Parathyroid adenoma (tissue), 2 donors: ENCODE measurements around the gene PLEKHG7.

Source experiments
- H2AFZ ChIP-seq: fragments of 300-600 bp; sonication (generic); one replicate; pipeline ENCODE4 v1.7.0; 2017; ENCODE audit warnings: antibody characterized with exemption, mild to moderate bottlenecking
- H3K27ac ChIP-seq: fragments of 300-600 bp; sonication (generic); one replicate; pipeline ENCODE4 v1.7.0; 2017
- H3K27me3 ChIP-seq: fragments of 300-600 bp; sonication (generic); one replicate; pipeline ENCODE4 v1.7.0; 2017; ENCODE audit warnings: low read length; ENCODE audit not compliant: control insufficient read depth, insufficient read depth
- H3K36me3 ChIP-seq: fragments of 300-600 bp; sonication (generic); one replicate; pipeline ENCODE4 v1.7.0; 2017; ENCODE audit warnings: low read length; ENCODE audit not compliant: control insufficient read depth, insufficient read depth
- H3K4me1 ChIP-seq: fragments of 300-600 bp; sonication (generic); one replicate; pipeline ENCODE4 v1.7.0; 2017; ENCODE audit warnings: control low read depth
- H3K4me2 ChIP-seq: fragments of 300-600 bp; sonication (generic); one replicate; pipeline ENCODE4 v1.7.0; 2017; ENCODE audit warnings: low read length
- H3K4me3 ChIP-seq: fragments of 300-600 bp; sonication (generic); one replicate; pipeline ENCODE4 v1.7.0; 2017; ENCODE audit warnings: low read depth, low read length
- H3K79me2 ChIP-seq: fragments of 300-600 bp; sonication (generic); one replicate; pipeline ENCODE4 v1.7.0; 2017; ENCODE audit warnings: control low read depth
- H3K9ac ChIP-seq: fragments of 300-600 bp; sonication (generic); one replicate; pipeline ENCODE4 v1.7.0; 2017; ENCODE audit warnings: mild to moderate bottlenecking
- H3K9me3 ChIP-seq: fragments of 300-600 bp; sonication (generic); one replicate; pipeline ENCODE4 v1.7.0; 2017; ENCODE audit warnings: low read length; ENCODE audit not compliant: control insufficient read depth
- TF ChIP-seq, protein P1 (sequence below): fragments of 300-600 bp; sonication (generic); IDR thresholded peaks from one replicate; pipeline ENCODE4 v1.7.0; 2017; ENCODE audit warnings: antibody characterized with exemption, mild to moderate bottlenecking
- donor health status: primary hyperparathyroidism.

PLEKHG7 gene

DNA sequence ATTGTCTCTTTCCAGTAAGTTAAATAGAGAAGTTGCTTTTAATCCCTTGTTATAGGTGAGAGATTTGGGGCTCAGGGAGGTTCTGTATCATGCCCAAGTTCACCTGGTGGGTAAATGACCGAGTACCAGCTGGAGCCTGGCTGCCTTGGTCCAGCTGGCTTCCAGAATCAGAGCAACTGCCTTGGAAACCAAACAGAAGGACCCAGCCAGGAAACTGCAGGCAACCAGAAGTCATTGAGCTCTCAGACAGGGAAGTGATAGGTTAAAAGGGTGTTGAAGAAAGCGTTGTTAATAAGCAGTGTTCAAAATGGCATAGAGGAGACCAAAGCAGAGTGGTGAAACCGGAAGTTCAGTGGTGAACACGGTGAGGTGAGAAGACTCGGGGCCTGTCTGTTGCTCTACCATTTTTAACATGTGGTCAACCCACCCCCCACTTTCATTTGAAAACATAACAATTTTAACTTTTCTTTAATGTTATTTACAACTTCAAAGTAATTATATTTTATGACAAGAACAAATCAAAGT lies 54.9 kb downstream of the PLEKHG7 start:
- no peaks in the 10 kb centered on the region for H3K27me3 ChIP-seq
- H3K9ac ChIP-seq: no peak overlapping the region
- no peaks in the 10 kb centered on the region for H3K4me1 ChIP-seq
- H3K4me2 ChIP-seq: no peak overlapping the region
- no peak overlapping the region for H3K27ac ChIP-seq
- no peaks in the 10 kb centered on the region for H3K79me2 ChIP-seq
- H3K36me3 ChIP-seq: no peaks in the 10 kb centered on the region
- H3K4me3 ChIP-seq: no peak overlapping the region
- TF ChIP-seq, protein P1, sequence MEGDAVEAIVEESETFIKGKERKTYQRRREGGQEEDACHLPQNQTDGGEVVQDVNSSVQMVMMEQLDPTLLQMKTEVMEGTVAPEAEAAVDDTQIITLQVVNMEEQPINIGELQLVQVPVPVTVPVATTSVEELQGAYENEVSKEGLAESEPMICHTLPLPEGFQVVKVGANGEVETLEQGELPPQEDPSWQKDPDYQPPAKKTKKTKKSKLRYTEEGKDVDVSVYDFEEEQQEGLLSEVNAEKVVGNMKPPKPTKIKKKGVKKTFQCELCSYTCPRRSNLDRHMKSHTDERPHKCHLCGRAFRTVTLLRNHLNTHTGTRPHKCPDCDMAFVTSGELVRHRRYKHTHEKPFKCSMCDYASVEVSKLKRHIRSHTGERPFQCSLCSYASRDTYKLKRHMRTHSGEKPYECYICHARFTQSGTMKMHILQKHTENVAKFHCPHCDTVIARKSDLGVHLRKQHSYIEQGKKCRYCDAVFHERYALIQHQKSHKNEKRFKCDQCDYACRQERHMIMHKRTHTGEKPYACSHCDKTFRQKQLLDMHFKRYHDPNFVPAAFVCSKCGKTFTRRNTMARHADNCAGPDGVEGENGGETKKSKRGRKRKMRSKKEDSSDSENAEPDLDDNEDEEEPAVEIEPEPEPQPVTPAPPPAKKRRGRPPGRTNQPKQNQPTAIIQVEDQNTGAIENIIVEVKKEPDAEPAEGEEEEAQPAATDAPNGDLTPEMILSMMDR: no peak
- no peak overlapping the region for H2AFZ ChIP-seq
- no peaks in the 10 kb centered on the region for H3K9me3 ChIP-seq

GRCh38 chr12:92759634-92760268 lies 57.0 kb downstream of the PLEKHG7 start:
- no peaks in the 10 kb centered on the region for H3K36me3 ChIP-seq
- H3K27ac ChIP-seq: no peak overlapping the region
- H3K9ac ChIP-seq: no peak overlapping the region
- H3K4me3 ChIP-seq: no peak overlapping the region
- H3K27me3 ChIP-seq: no peaks in the 10 kb centered on the region
- H3K4me2 ChIP-seq: no peak overlapping the region
- H3K4me1 ChIP-seq: no peaks in the 10 kb centered on the region
- no peaks in the 10 kb centered on the region for H3K9me3 ChIP-seq
- TF ChIP-seq, protein P1: no peak
- H3K79me2 ChIP-seq: no peaks in the 10 kb centered on the region
- H2AFZ ChIP-seq: no peak overlapping the region

DNA sequence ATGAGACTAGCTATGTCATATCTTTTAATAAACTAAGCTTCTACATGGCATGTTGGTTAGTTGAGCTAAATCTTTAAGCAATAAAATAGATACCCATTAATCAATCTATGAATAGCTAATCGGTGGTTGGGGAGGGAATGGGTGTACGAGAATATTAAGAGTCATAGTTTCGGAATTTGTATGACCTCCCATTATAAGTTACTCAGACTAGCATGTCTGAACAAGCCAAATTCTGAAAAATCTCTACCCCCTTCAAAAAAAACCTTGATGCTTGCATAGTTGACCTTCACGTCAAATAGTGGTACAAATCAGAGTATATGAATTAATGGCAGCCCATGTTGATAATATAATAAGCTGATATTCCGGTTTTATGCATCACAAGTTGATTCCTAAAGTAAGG lies 60.0 kb downstream of the PLEKHG7 start:
- Histone ChIP-seq H3K79me2 (no peaks in the 10 kb centered on the region), H3K9ac (no peak overlapping the region), H3K4me2 (no peak overlapping the region), H2AFZ (no peak overlapping the region), H3K27ac (no peak overlapping the region), H3K27me3 (no peaks in the 10 kb centered on the region), H3K4me3 (no peak overlapping the region), H3K4me1 (no peaks in the 10 kb centered on the region), H3K9me3 (no peaks in the 10 kb centered on the region), H3K36me3 (no peaks in the 10 kb centered on the region)
- TF ChIP-seq, protein P1: no peak

- H3K27me3 ChIP-seq: no peaks in the 10 kb centered on the region
- no peaks in the 10 kb centered on the region for H3K79me2 ChIP-seq
- H3K36me3 ChIP-seq: no peaks in the 10 kb centered on the region
- H3K4me3 ChIP-seq: no peak overlapping the region
- no peaks in the 10 kb centered on the region for H3K4me1 ChIP-seq
- H3K9me3 ChIP-seq: no peaks in the 10 kb centered on the region
- H3K27ac ChIP-seq: no peak overlapping the region
- H3K4me2 ChIP-seq: no peak overlapping the region
- H2AFZ ChIP-seq: no peak overlapping the region
- TF ChIP-seq, protein P1: no peak
- H3K9ac ChIP-seq: no peak overlapping the region
Measured at GRCh38 chr12:92764831-92765230, 62.0 kb downstream of the PLEKHG7 start.

DNA sequence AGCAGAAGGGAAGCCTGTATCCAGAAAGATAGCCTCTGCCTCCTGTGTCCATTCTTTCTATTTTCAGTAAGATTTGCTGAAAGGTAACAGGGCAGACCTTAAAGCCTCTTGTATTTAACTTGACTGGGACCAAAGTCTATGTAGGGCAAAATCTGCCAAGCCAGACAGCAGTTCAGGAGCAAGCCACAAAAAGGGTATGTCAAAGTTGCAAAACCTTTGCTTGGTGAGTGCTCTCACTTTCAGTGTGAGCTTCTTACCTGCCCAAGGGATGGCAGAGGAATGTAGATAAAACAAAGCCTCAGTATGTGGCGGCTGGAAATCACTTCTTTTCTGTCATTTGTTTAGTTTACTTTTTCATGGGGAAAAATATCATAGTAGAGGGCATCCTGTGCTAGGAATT lies 63.1 kb downstream of the PLEKHG7 start:
- H3K9ac ChIP-seq: no peak overlapping the region
- H2AFZ ChIP-seq: no peak overlapping the region
- TF ChIP-seq, protein P1: no peak
- no peak overlapping the region for H3K27ac ChIP-seq
- H3K4me3 ChIP-seq: no peak overlapping the region
- no peaks in the 10 kb centered on the region for H3K36me3 ChIP-seq
- no peaks in the 10 kb centered on the region for H3K27me3 ChIP-seq
- H3K79me2 ChIP-seq: no peaks in the 10 kb centered on the region
- no peak overlapping the region for H3K4me2 ChIP-seq
- no peaks in the 10 kb centered on the region for H3K9me3 ChIP-seq
- no peaks in the 10 kb centered on the region for H3K4me1 ChIP-seq
